Adipocyte (in vitro differentiated cells): ENCODE measurements around the gene UBA7.
"Not testable (repeated sequence)": the region's sequence is repeated elsewhere in the genome, so short reads cannot be mapped to it uniquely, and the experiment has no call there.

Experiments used
- DNase-seq: peaks from one replicate; pipeline ENCODE4 v3.0.0-alpha.2; 2015; ENCODE audit warnings: low read depth
- H3K27me3 ChIP-seq: replicated peaks from 2 replicates; pipeline ENCODE4 v1.7.0; 2013; ENCODE audit warnings: mild to moderate bottlenecking, low read length, moderate library complexity; ENCODE audit not compliant: control insufficient read depth, insufficient read depth
- H3K36me3 ChIP-seq: 2 replicates; pipeline ENCODE4 v1.7.0; 2013; ENCODE audit warnings: low read length, mild to moderate bottlenecking, moderate library complexity; ENCODE audit not compliant: control insufficient read depth, insufficient read depth, severe bottlenecking
- H3K4me1 ChIP-seq: 2 replicates; pipeline ENCODE4 v1.7.0; 2013; ENCODE audit warnings: mild to moderate bottlenecking, low read length, moderate library complexity; ENCODE audit not compliant: control insufficient read depth, insufficient read depth
- H3K4me3 ChIP-seq: 2 replicates; pipeline ENCODE4 v1.7.0; 2013; ENCODE audit warnings: mild to moderate bottlenecking, low read length, moderate library complexity
- H3K9ac ChIP-seq: 2 replicates; pipeline ENCODE4 v1.7.0; 2013; ENCODE audit warnings: mild to moderate bottlenecking, low read length, moderate library complexity
- H3K9me3 ChIP-seq: 2 replicates; pipeline ENCODE4 v1.7.0; 2013; ENCODE audit warnings: mild to moderate bottlenecking, low read length, moderate library complexity; ENCODE audit not compliant: control insufficient read depth

Gene UBA7

GRCh38 chr3:49839193-49839809 lies 25.5 kb upstream of the UBA7 start:
- H3K9ac ChIP-seq: no peak overlapping the region
- no peaks in the 10 kb centered on the region for H3K9me3 ChIP-seq
- H3K36me3 ChIP-seq: no peaks in the 10 kb centered on the region
- H3K4me3 ChIP-seq: no peak overlapping the region
- peaks cover 4% of the 10 kb centered on the region for H3K4me1 ChIP-seq
- H3K27me3 ChIP-seq: no peaks in the 10 kb centered on the region
- DNase-seq: peak; percentile 95

- DNase-seq: no peak
Measured at GRCh38 chr3:49831341-49831740, 17.6 kb upstream of the UBA7 start.

GRCh38 chr3:49826016-49826415 lies 12.3 kb upstream of the UBA7 start:
- no peaks in the 10 kb centered on the region for H3K27me3 ChIP-seq
- H3K4me3 ChIP-seq: no peak overlapping the region
- no peaks in the 10 kb centered on the region for H3K4me1 ChIP-seq
- no peaks in the 10 kb centered on the region for H3K9me3 ChIP-seq
- no peak overlapping the region for H3K9ac ChIP-seq
- no peak for DNase-seq
- no peaks in the 10 kb centered on the region for H3K36me3 ChIP-seq

More at GRCh38 chr3:49831341-49831740, 17.6 kb upstream of the UBA7 start:
- Histone ChIP-seq H3K9me3 (no peaks in the 10 kb centered on the region), H3K27me3 (no peaks in the 10 kb centered on the region), H3K4me1 (no peaks in the 10 kb centered on the region), H3K4me3 (no peak overlapping the region), H3K9ac (no peak overlapping the region), H3K36me3 (no peaks in the 10 kb centered on the region)

- H3K9me3 ChIP-seq, H3K27me3 ChIP-seq, H3K4me1 ChIP-seq, DNase-seq, H3K36me3 ChIP-seq, H3K4me3 ChIP-seq, H3K9ac ChIP-seq: not testable (repeated sequence)
Measured at GRCh38 chr3:49823131-49823530, 9.4 kb upstream of the UBA7 start.

- Histone ChIP-seq H3K9ac (peak overlapping the region; percentile 88), H3K27me3 (no peaks in the 10 kb centered on the region), H3K4me1 (peaks cover 22% of the 10 kb centered on the region), H3K9me3 (no peaks in the 10 kb centered on the region), H3K4me3 (peak overlapping the region; percentile 86), H3K36me3 (peaks cover 9% of the 10 kb centered on the region)
- DNase-seq: no peak
Measured at GRCh38 chr3:49812916-49813496, 747 bp downstream of the UBA7 start.

GRCh38 chr3:49807431-49808114 lies 6.2 kb downstream of the UBA7 start:
- H3K36me3 ChIP-seq: peaks cover 9% of the 10 kb centered on the region
- H3K4me1 ChIP-seq: peaks cover 26% of the 10 kb centered on the region
- no peaks in the 10 kb centered on the region for H3K27me3 ChIP-seq
- DNase-seq: no peak
- H3K4me3 ChIP-seq: no peak overlapping the region
- no peak overlapping the region for H3K9ac ChIP-seq
- no peaks in the 10 kb centered on the region for H3K9me3 ChIP-seq

GRCh38 chr3:49806850-49807249 lies 6.9 kb downstream of the UBA7 start:
- H3K27me3 ChIP-seq: no peaks in the 10 kb centered on the region
- no peak for DNase-seq
- peaks cover 24% of the 10 kb centered on the region for H3K4me1 ChIP-seq
- no peak overlapping the region for H3K9ac ChIP-seq
- H3K9me3 ChIP-seq: no peaks in the 10 kb centered on the region
- H3K4me3 ChIP-seq: no peak overlapping the region
- peaks cover 9% of the 10 kb centered on the region for H3K36me3 ChIP-seq

- peaks cover 9% of the 10 kb centered on the region for H3K36me3 ChIP-seq
- H3K4me3 ChIP-seq: no peak overlapping the region
- H3K4me1 ChIP-seq: peaks cover 24% of the 10 kb centered on the region
- no peaks in the 10 kb centered on the region for H3K27me3 ChIP-seq
- DNase-seq: no peak
- H3K9ac ChIP-seq: peak overlapping the region; percentile 28
- H3K9me3 ChIP-seq: no peaks in the 10 kb centered on the region
Measured at GRCh38 chr3:49805897-49806701, 7.7 kb downstream of the UBA7 start.

GRCh38 chr3:49805367-49805782 lies 8.4 kb downstream of the UBA7 start:
- H3K4me3 ChIP-seq: no peak overlapping the region
- H3K9me3 ChIP-seq: no peaks in the 10 kb centered on the region
- H3K4me1 ChIP-seq: peaks cover 25% of the 10 kb centered on the region
- peak; percentile 95 for DNase-seq
- H3K36me3 ChIP-seq: peaks cover 9% of the 10 kb centered on the region
- H3K9ac ChIP-seq: no peak overlapping the region
- no peaks in the 10 kb centered on the region for H3K27me3 ChIP-seq

GRCh38 chr3:49804141-49805041 lies 9.4 kb downstream of the UBA7 start:
- Histone ChIP-seq H3K4me1 (peaks cover 35% of the 10 kb centered on the region), H3K4me3 (peak overlapping the region; percentile 89), H3K9ac (peak overlapping the region; percentile 92), H3K9me3 (no peaks in the 10 kb centered on the region), H3K27me3 (no peaks in the 10 kb centered on the region), H3K36me3 (peaks cover 2% of the 10 kb centered on the region)
- DNase-seq: no peak
